Renal cortical epithelial cell (primary cell): ENCODE results near the gene TRPT1. TPM values are rescaled to one million over a fixed set of nuclear protein-coding genes. Genes with fewer than 3 reads are reported as not detected.
A peak's percentile ranks its signal among the peaks of the same experiment; 100 is the strongest.

ENCODE experiments used
- DNase-seq: peaks from one replicate; pipeline ENCODE4 v3.0.0-alpha.2; 2011; ENCODE audit warnings: low read depth
- total RNA-seq: library from RNA; depleted of rRNA; stranded (reverse); fragments of >200 nt; gene quantifications from 2 replicates; pipeline ENCODE4 v1.2.3, GENCODE V29; 2014

TRPT1 gene
- total RNA-seq, 1 donor from 2014 or later, result 37.0 TPM

GRCh38 chr11:64208796-64209562 is 17.0 kb downstream of the TRPT1 start:
- no peak for DNase-seq

- DNase-seq, result no peak
Measured at GRCh38 chr11:64208086-64208795, 17.7 kb downstream of the TRPT1 start.

- no peak for DNase-seq
Measured at GRCh38 chr11:64207256-64208085, 18.5 kb downstream of the TRPT1 start.

GRCh38 chr11:64206457-64207255 is 19.3 kb downstream of the TRPT1 start, which contains the start of gene FERMT3:
Gene FERMT3 (plus strand): TSS chr11:64206721. CDS start chr11:64207365, 644 bp downstream.
- DNase-seq, result no peak

- DNase-seq, result peak; percentile 85
Measured at GRCh38 chr11:64204464-64204989, 21.5 kb downstream of the TRPT1 start.

GRCh38 chr11:64204080-64204440 is 21.9 kb downstream of the TRPT1 start:
- no peak for DNase-seq

GRCh38 chr11:64203421-64204079 is 22.4 kb downstream of the TRPT1 start:
- DNase-seq, result no peak

- no peak for DNase-seq
Measured at GRCh38 chr11:64202992-64203391, 23.0 kb downstream of the TRPT1 start.

- DNase-seq, result no peak
Measured at GRCh38 chr11:64201543-64201942, 24.4 kb downstream of the TRPT1 start.

GRCh38 chr11:64198511-64198910 is 27.5 kb downstream of the TRPT1 start:
- no peak for DNase-seq

GRCh38 chr11:64196626-64197025 is 29.4 kb downstream of the TRPT1 start:
- DNase-seq, result no peak

- DNase-seq, result no peak
Measured at GRCh38 chr11:64192434-64192833, 33.6 kb downstream of the TRPT1 start.

GRCh38 chr11:64186492-64187165 is 39.4 kb downstream of the TRPT1 start:
- DNase-seq, result no peak

GRCh38 chr11:64185693-64186491 is 40.1 kb downstream of the TRPT1 start, which contains the start of gene STIP1:
Gene STIP1 (plus strand): TSS chr11:64186171. CDS start chr11:64186262, 91 bp downstream.
- DNase-seq, result peak; percentile 100

- peak; percentile 61 for DNase-seq
Measured at GRCh38 chr11:64185175-64185692, 40.8 kb downstream of the TRPT1 start.

GRCh38 chr11:64183890-64184289 is 42.1 kb downstream of the TRPT1 start:
- DNase-seq, result no peak

GRCh38 chr11:64181506-64182411 is 44.2 kb downstream of the TRPT1 start:
- DNase-seq, result peak; percentile 89

- DNase-seq, result no peak
Measured at GRCh38 chr11:64180891-64181290, 45.1 kb downstream of the TRPT1 start.
